HEK293T (cell line): ENCODE results near the gene LILRA1.
"Not testable (repeated sequence)": the region's sequence is repeated elsewhere in the genome, so short reads cannot be mapped to it uniquely, and the experiment has no call there.

Experiments
- CTCF ChIA-PET: fragments of 350-600 bp; formaldehyde crosslinking; extraction: SDS; loops from one replicate; lab custom pipeline; 2021; ENCODE audit warnings: antibody characterized with exemption, inconsistent platforms; lab: Yijun Ruan, JAX
- POLR2A ChIA-PET: fragments of 350-600 bp; formaldehyde crosslinking; extraction: SDS; loops from one replicate; lab custom pipeline; 2020; ENCODE audit warnings: antibody characterized with exemption, inconsistent platforms; lab: Yijun Ruan, JAX
- DNase-seq: peaks from one replicate; pipeline ENCODE4 v3.0.0; 2012; ENCODE audit warnings: mixed read lengths; ENCODE audit errors: extremely low spot score
- ARNT ChIP-seq: fragments of 450-650 bp; IDR thresholded peaks from 2 replicates; pipeline ENCODE4 v1.6.1; 2017; ENCODE audit warnings: mild to moderate bottlenecking
- BHLHE40 ChIP-seq: fragments of 450-650 bp; IDR thresholded peaks from 2 replicates; pipeline ENCODE4 v1.6.1; 2016; ENCODE audit warnings: mild to moderate bottlenecking, moderate library complexity, borderline replicate concordance
- CTBP1 ChIP-seq: fragments of 450-650 bp; IDR thresholded peaks from 2 replicates; pipeline ENCODE4 v1.6.1; 2016; ENCODE audit warnings: borderline replicate concordance
- ELF4 ChIP-seq: fragments of 450-650 bp; IDR thresholded peaks from 2 replicates; pipeline ENCODE4 v1.6.1; 2017; ENCODE audit warnings: antibody characterized with exemption
- FOXA1 ChIP-seq: fragments of 450-650 bp; IDR thresholded peaks from 2 replicates; pipeline ENCODE4 v1.6.1; 2016; ENCODE audit warnings: mild to moderate bottlenecking
- FOXK2 ChIP-seq: fragments of 450-650 bp; IDR thresholded peaks from 2 replicates; pipeline ENCODE4 v1.6.1; 2016; ENCODE audit warnings: mild to moderate bottlenecking
- FOXM1 ChIP-seq: fragments of 450-650 bp; IDR thresholded peaks from 2 replicates; pipeline ENCODE4 v1.6.1; 2017; ENCODE audit warnings: mild to moderate bottlenecking, borderline replicate concordance
- HDGF ChIP-seq: fragments of 450-650 bp; IDR thresholded peaks from 2 replicates; pipeline ENCODE4 v1.6.1; 2017; ENCODE audit warnings: antibody characterized with exemption, borderline replicate concordance
- L3MBTL2 ChIP-seq: fragments of 450-650 bp; conservative IDR thresholded peaks from 2 replicates; pipeline ENCODE4 v1.6.1; 2016; ENCODE audit warnings: mild to moderate bottlenecking
- LEF1 ChIP-seq: fragments of 450-650 bp; IDR thresholded peaks from 2 replicates; pipeline ENCODE4 v1.6.1; 2017; ENCODE audit warnings: mild to moderate bottlenecking, borderline replicate concordance
- NFRKB ChIP-seq: fragments of 450-650 bp; IDR thresholded peaks from 2 replicates; pipeline ENCODE4 v1.6.1; 2016; ENCODE audit warnings: mild to moderate bottlenecking, moderate library complexity
- SP1 ChIP-seq: fragments of 450-650 bp; IDR thresholded peaks from 2 replicates; pipeline ENCODE4 v1.6.1; 2017
- SUZ12 ChIP-seq: fragments of 450-650 bp; IDR thresholded peaks from 2 replicates; pipeline ENCODE4 v1.6.1; 2016; ENCODE audit warnings: mild to moderate bottlenecking
- TARDBP ChIP-seq: fragments of 450-650 bp; IDR thresholded peaks from 2 replicates; pipeline ENCODE4 v1.6.1; 2016
- ZNF384 ChIP-seq: fragments of 450-650 bp; IDR thresholded peaks from 2 replicates; pipeline ENCODE4 v1.6.1; 2016
- TF ChIP-seq, protein P1 (sequence below): fragments of 450-650 bp; IDR thresholded peaks from 2 replicates; pipeline ENCODE4 v1.6.1; 2016

LILRA1 gene

DNA sequence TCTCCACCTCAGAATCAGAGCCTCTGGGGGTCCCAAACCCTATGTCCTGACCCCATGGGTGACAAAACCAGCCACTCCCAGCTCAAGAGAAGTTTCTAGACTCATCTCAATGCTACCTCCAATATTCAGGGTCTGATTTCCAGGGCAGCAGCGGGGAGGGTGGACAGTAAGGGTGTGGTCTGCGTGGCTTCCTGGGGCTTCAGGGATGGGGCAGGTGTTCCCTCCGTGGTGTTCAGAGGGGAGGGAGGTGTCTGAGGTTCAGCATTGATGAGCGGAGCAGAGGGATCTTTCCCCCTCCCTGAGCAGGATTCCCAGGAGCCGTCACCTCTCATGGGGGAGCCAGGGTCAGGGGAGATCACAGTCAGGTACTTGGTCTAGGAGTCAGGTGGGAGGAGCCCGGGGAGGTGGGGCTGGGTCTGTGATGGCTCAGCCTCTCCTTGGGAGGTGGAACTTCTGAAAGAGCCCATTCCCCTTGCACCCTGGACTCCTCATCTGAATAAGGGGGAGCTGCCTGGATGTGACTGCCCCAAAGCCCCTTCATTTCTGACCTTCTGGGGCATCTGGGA is 16.9 kb upstream of the LILRA1 start:
- TF ChIP-seq LEF1 (no peak), SP1 (no peak), TARDBP (no peak), FOXA1 (no peak), CTBP1 (no peak), ELF4 (no peak), ZNF384 (no peak), ARNT (no peak), BHLHE40 (no peak), SUZ12 (no peak), HDGF (no peak), FOXM1 (no peak), NFRKB (no peak), FOXK2 (no peak), L3MBTL2 (no peak)
- TF ChIP-seq, protein P1, sequence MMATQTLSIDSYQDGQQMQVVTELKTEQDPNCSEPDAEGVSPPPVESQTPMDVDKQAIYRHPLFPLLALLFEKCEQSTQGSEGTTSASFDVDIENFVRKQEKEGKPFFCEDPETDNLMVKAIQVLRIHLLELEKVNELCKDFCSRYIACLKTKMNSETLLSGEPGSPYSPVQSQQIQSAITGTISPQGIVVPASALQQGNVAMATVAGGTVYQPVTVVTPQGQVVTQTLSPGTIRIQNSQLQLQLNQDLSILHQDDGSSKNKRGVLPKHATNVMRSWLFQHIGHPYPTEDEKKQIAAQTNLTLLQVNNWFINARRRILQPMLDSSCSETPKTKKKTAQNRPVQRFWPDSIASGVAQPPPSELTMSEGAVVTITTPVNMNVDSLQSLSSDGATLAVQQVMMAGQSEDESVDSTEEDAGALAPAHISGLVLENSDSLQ, result no peak
- no peak for DNase-seq
- POLR2A ChIA-PET, result no interaction called here
- CTCF ChIA-PET, result no interaction called here

DNA sequence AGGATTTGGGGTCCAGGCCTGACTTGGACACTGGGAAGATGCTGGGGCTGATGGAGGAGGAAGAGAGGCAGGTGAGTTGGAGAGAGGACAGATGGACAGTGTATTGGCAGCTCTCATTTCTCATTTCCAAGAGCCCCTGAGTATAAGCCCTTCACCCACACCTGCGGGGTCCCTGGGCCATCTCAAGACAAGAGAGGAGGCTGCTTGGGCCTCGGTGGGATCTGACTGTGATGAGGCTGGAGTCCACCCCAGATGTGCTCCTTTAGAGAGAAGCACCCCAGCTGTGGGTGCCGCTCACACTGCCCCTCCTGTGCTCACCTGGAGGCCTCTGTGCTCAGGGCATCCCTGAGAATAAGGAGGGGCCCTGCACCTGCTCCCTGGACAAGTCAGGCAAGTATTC is 16.1 kb upstream of the LILRA1 start:
- DNase-seq, result no peak

DNA sequence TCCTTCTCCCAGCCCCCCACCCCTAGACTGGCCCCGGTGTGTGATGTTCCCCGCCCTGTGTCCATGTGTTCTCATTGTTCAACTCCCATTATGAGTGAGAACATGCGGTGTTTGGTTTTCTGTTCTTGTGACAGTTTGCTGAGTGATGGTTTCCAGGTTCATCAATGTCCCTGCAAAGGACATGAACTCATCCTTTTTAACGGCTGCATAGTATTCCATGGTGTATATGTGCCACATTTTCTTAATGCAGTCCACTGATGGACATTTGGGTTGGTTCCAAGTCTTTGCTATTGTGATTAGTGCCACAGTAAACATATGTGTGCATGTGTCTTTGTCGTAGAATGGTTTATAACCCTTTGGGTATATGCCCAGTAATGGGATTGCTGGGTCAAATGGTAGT is 15.2 kb upstream of the LILRA1 start:
- POLR2A ChIA-PET, CTCF ChIA-PET: not testable (repeated sequence)

More for the DNA sequence above, 16.1 kb upstream of the LILRA1 start:
- CTCF ChIA-PET, result no interaction called here
- POLR2A ChIA-PET, result no interaction called here
- TF ChIP-seq FOXK2, result no peak
- TF ChIP-seq ELF4, result no peak
- TF ChIP-seq TARDBP, result no peak
- TF ChIP-seq ARNT, result no peak
- no peak for TF ChIP-seq ZNF384

GRCh38 chr19:54586397-54586796 is 7.0 kb upstream of the LILRA1 start:
- no peak for DNase-seq
- TF ChIP-seq ARNT (no peak), FOXA1 (no peak), ZNF384 (no peak), TARDBP (no peak), FOXK2 (no peak), CTBP1 (no peak), NFRKB (no peak), SP1 (no peak), L3MBTL2 (no peak), SUZ12 (no peak), HDGF (no peak), FOXM1 (no peak), ELF4 (no peak), LEF1 (no peak), BHLHE40 (no peak)
- TF ChIP-seq, protein P1, result no peak
- POLR2A ChIA-PET, result no interaction called here
- CTCF ChIA-PET, result no interaction called here

More for the DNA sequence above, 15.2 kb upstream of the LILRA1 start:
- DNase-seq, result not testable (repeated sequence)

GRCh38 chr19:54587026-54587425 is 6.4 kb upstream of the LILRA1 start:
- ChIA-PET POLR2A (no interaction called here), CTCF (no interaction called here)
- DNase-seq, result no peak
- TF ChIP-seq ELF4, result no peak
- TF ChIP-seq SP1, result no peak
- no peak for TF ChIP-seq TARDBP
- no peak for TF ChIP-seq ARNT
- TF ChIP-seq, protein P1, result no peak
- no peak for TF ChIP-seq CTBP1
- no peak for TF ChIP-seq FOXK2
- TF ChIP-seq ZNF384, result no peak
- TF ChIP-seq L3MBTL2, result no peak
- no peak for TF ChIP-seq LEF1
- TF ChIP-seq FOXA1, result no peak
- no peak for TF ChIP-seq SUZ12
- no peak for TF ChIP-seq HDGF
- TF ChIP-seq FOXM1, result no peak
- no peak for TF ChIP-seq NFRKB
- no peak for TF ChIP-seq BHLHE40

DNA sequence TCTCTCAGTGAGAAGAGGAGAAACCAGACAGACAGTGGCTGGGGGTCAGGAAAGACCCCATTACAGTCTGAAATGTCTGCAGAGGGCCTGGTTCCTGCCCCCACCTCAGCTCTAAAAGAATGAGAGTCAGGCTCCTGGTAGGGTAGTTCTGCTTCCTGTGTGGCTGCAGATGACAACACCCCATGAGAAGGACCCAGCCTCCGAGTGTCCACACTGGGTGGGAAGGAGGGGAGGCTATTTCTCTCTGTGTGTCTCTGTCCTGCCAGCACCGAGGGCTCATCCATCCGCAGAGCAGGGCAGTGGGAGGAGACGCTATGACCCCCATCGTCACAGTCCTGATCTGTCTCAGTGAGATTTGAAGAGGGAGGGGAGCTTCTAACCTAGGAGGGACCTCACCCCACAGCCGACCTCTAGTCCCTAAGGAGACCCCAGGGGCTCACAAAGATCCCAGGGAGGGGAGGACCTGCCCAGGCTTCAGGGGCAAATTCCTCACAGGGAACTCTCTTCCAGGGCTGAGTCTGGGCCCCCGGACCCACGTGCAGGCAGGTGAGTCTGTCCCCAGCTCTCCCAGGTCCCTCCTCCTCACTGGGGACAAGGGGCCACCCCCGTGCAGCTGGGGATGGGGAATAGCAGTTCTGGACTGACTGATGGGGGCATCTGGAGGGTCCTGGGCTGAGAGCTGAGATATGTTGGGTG is 647 bp downstream of the LILRA1 start:
- POLR2A ChIA-PET, DNase-seq: not testable (repeated sequence)
- CTCF ChIA-PET, result interaction anchor here (0.6 kb wide), 1 partner anchor 11 kb away, joined by 3 read pairs; no protein-coding TSS in a partner anchor

GRCh38 chr19:54594737-54595136 is 1.3 kb downstream of the LILRA1 start:
- no peak for TF ChIP-seq SP1
- no peak for TF ChIP-seq LEF1
- TF ChIP-seq CTBP1, result no peak
- TF ChIP-seq FOXK2, result no peak
- no peak for DNase-seq

DNA sequence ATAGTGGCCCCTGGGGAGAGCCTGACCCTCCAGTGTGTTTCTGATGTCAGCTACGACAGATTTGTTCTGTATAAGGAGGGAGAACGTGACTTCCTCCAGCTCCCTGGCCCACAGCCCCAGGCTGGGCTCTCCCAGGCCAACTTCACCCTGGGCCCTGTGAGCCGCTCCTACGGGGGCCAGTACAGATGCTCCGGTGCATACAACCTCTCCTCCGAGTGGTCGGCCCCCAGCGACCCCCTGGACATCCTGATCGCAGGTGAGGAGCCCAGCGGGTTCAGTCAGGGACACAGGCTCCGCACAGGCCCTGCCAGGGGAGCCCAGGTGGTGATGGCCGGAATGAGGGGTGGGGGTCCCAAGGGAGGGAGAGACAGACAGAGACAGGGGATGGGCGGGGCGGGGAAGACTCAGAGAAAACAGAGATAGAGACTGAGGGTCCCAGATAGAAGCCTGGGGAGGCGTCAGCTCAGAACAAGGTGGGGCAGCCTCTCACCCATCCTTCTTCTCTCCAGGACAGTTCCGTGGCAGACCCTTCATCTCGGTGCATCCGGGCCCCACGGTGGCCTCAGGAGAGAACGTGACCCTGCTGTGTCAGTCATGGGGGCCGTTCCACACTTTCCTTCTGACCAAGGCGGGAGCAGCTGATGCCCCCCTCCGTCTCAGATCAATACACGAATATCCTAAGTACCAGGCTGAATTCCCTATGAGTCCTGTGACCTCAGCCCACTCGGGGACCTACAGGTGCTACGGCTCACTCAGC is 2.4 kb downstream of the LILRA1 start:
- CTCF ChIA-PET, POLR2A ChIA-PET, DNase-seq: not testable (repeated sequence)

More at GRCh38 chr19:54594737-54595136, 1.3 kb downstream of the LILRA1 start:
- ChIA-PET CTCF (no interaction called here), POLR2A (no interaction called here)
